GM23338 (cell line): ENCODE results near the gene HIBADH. TPM values are rescaled to one million over a fixed set of nuclear protein-coding genes. Genes with fewer than 3 reads are reported as not detected.

Experiments used
- ATAC-seq: fragments of 200-7000 bp; cut with Tn5 transposase; 3 replicates; pipeline ENCODE4 v1.9.1; 2020
- DNase-seq: peaks from one replicate; pipeline ENCODE4 v3.0.0-alpha.2; 2015; ENCODE audit warnings: low spot score
- H2AFZ ChIP-seq: fragments of 200-600 bp; sonication (generic); 2 replicates; pipeline ENCODE4 v1.8.0; 2016; ENCODE audit warnings: antibody characterized with exemption, mild to moderate bottlenecking, moderate library complexity
- H3F3A ChIP-seq: fragments of 200-600 bp; sonication (generic); replicated peaks from 2 replicates; pipeline ENCODE4 v1.8.0; 2017; ENCODE audit warnings: antibody characterized with exemption, mixed run types, low read depth
- H3K27ac ChIP-seq: fragments of 200-600 bp; sonication (generic); 2 replicates; pipeline ENCODE4 v1.6.1; 2016; ENCODE audit warnings: low read depth
- H3K27me3 ChIP-seq: fragments of 200-600 bp; sonication (generic); 2 replicates; pipeline ENCODE4 v1.8.0; 2016; ENCODE audit warnings: mild to moderate bottlenecking, mixed run types, moderate library complexity; ENCODE audit not compliant: insufficient read depth
- H3K36me3 ChIP-seq: fragments of 200-600 bp; sonication (generic); 2 replicates; pipeline ENCODE4 v1.8.0; 2016; ENCODE audit warnings: mild to moderate bottlenecking; ENCODE audit not compliant: insufficient read depth
- H3K4me1 ChIP-seq: fragments of 200-600 bp; sonication (generic); 2 replicates; pipeline ENCODE4 v1.8.0; 2016; ENCODE audit warnings: mild to moderate bottlenecking, moderate library complexity; ENCODE audit not compliant: insufficient read depth
- H3K4me2 ChIP-seq: fragments of 200-600 bp; sonication (generic); 2 replicates; pipeline ENCODE4 v1.7.1; 2017; ENCODE audit warnings: mixed run types
- H3K4me3 ChIP-seq: fragments of 200-600 bp; sonication (generic); 2 replicates; pipeline ENCODE4 v1.6.1; 2016; ENCODE audit warnings: mixed run types
- H3K79me2 ChIP-seq: fragments of 200-600 bp; sonication (generic); replicated peaks from 2 replicates; pipeline ENCODE4 v1.8.0; 2017; ENCODE audit warnings: mild to moderate bottlenecking; ENCODE audit not compliant: insufficient read depth
- H3K9me2 ChIP-seq: fragments of 200-600 bp; sonication (generic); 2 replicates; pipeline ENCODE4 v1.8.0; 2017; ENCODE audit not compliant: insufficient read depth
- H4K20me1 ChIP-seq: fragments of 200-600 bp; sonication (generic); replicated peaks from 2 replicates; pipeline ENCODE4 v1.8.0; 2017; ENCODE audit warnings: mild to moderate bottlenecking; ENCODE audit not compliant: insufficient read depth
- H3K27ac Mint-ChIP-seq: 2 replicates; pipeline ENCODE4 v1.8.0; 2020; ENCODE audit warnings: inconsistent platforms, mild to moderate bottlenecking, moderate library complexity, mixed read lengths
- H3K27me3 Mint-ChIP-seq: 3 replicates; pipeline ENCODE4 v1.8.0; 2022; ENCODE audit warnings: low read depth, mild to moderate bottlenecking, moderate library complexity, mixed read lengths, inconsistent platforms; ENCODE audit not compliant: insufficient read depth, poor library complexity
- H3K36me3 Mint-ChIP-seq: 3 replicates; pipeline ENCODE4 v1.8.0; 2021; ENCODE audit warnings: low read depth, mild to moderate bottlenecking, inconsistent platforms, moderate library complexity, mixed read lengths
- H3K4me1 Mint-ChIP-seq: 3 replicates; pipeline ENCODE4 v1.8.0; 2020; ENCODE audit warnings: mild to moderate bottlenecking, inconsistent platforms, mixed read lengths
- H3K4me3 Mint-ChIP-seq: 3 replicates; pipeline ENCODE4 v1.8.0; 2021; ENCODE audit warnings: moderate library complexity, mild to moderate bottlenecking, inconsistent platforms, mixed read lengths
- H3K9me3 Mint-ChIP-seq: 3 replicates; pipeline ENCODE4 v1.8.0; 2020; ENCODE audit warnings: moderate library complexity, mild to moderate bottlenecking, inconsistent platforms, mixed read lengths
- CREB1 ChIP-seq: fragments of 250-450 bp; sonication (Bioruptor Pico); IDR thresholded peaks from 2 replicates; pipeline ENCODE4 v1.5.0; 2020; ENCODE audit warnings: low read depth, mild to moderate bottlenecking, moderate library complexity
- EZH2 ChIP-seq: fragments of 200-600 bp; sonication (generic); IDR thresholded peaks from one replicate; pipeline ENCODE4 v1.8.0; 2017; ENCODE audit warnings: antibody characterized with exemption, mild to moderate bottlenecking, low read depth; ENCODE audit not compliant: unreplicated experiment
- EZH2phosphoT487 ChIP-seq: fragments of 200-600 bp; sonication (generic); IDR thresholded peaks from one replicate; pipeline ENCODE4 v1.8.1; 2018; ENCODE audit warnings: antibody characterized with exemption; ENCODE audit not compliant: unreplicated experiment
- JUNB ChIP-seq: IDR thresholded peaks from one replicate; pipeline ENCODE4 v1.6.1; 2016; ENCODE audit warnings: antibody characterized with exemption; ENCODE audit not compliant: unreplicated experiment
- POLR2AphosphoS5 ChIP-seq: IDR thresholded peaks from 2 replicates; pipeline ENCODE4 v1.6.1; 2016; ENCODE audit warnings: antibody characterized with exemption, low read depth
- STAT1 ChIP-seq: IDR thresholded peaks from one replicate; pipeline ENCODE4 v1.6.1; 2016; ENCODE audit warnings: antibody characterized with exemption; ENCODE audit not compliant: unreplicated experiment
- ZNF114 ChIP-seq: fragments of 250-450 bp; sonication (Bioruptor Pico); IDR thresholded peaks from 2 replicates; pipeline ENCODE4 v1.5.0; 2020; ENCODE audit warnings: mild to moderate bottlenecking, moderate library complexity
- ZNF331 ChIP-seq: fragments of 250-450 bp; sonication (Bioruptor Pico); IDR thresholded peaks from 2 replicates; pipeline ENCODE4 v1.5.0; 2020; ENCODE audit warnings: low read depth, mild to moderate bottlenecking, moderate library complexity
- polyA plus RNA-seq: library from polyadenylated mRNA; unstranded; fragments of >200 nt; fragmentation: Nextera tagmentation; extraction: Ambion mirVana; gene quantifications from 2 replicates; pipeline ENCODE4 v1.2.1, GENCODE V29; 2016
- total RNA-seq: library from RNA; depleted of rRNA; stranded (reverse); fragments of >200 nt; shearing (Covaris generic); gene quantifications from 2 replicates; pipeline ENCODE4 v1.2.3, GENCODE V29; 2014
- TF ChIP-seq, protein P1 (sequence below): IDR thresholded peaks from one replicate; pipeline ENCODE4 v1.6.1; 2018; ENCODE audit warnings: antibody characterized with exemption; ENCODE audit not compliant: unreplicated experiment
- TF ChIP-seq, protein P2 (sequence below): IDR thresholded peaks from 2 replicates; pipeline ENCODE4 v1.6.1; 2016; ENCODE audit warnings: antibody characterized with exemption
- TF ChIP-seq, protein P3 (sequence below), 2 experiments: fragments of 200-600 bp in 1 of 2; sonication (generic) in 1 of 2; conservative IDR thresholded peaks; 2 replicates each; pipeline versions ENCODE4 v1.5.1 to v1.6.1; 2016 to 2017; ENCODE audit warnings: antibody characterized with exemption in 2 of 2, low read depth in 2 of 2, mild to moderate bottlenecking in 2 of 2, moderate library complexity in 1 of 2

HIBADH gene
- total and polyA plus RNA-seq, 2 experiments from 2014 or later: 31.3 to 57.0 TPM

DNA sequence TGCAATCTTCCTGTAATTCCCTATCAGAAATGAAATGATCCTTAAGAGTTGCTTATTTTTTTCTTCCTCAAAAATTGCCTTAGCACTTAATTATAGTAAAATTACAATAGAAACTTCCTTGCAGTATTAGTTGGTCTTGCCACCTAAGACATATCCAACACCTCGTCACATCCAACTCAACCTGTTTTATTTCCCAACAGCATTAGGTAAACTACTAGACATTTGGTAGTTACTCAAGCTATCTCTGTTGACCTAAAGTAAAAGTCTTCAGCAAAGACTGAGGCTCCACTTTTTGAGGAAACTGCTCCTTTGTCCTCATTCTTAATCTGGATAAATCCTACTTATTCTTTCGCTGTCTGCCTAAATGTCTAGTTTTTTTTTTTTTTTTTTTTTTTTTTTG, 20.4 kb downstream of the HIBADH start (continued):
- TF ChIP-seq, protein P1, sequence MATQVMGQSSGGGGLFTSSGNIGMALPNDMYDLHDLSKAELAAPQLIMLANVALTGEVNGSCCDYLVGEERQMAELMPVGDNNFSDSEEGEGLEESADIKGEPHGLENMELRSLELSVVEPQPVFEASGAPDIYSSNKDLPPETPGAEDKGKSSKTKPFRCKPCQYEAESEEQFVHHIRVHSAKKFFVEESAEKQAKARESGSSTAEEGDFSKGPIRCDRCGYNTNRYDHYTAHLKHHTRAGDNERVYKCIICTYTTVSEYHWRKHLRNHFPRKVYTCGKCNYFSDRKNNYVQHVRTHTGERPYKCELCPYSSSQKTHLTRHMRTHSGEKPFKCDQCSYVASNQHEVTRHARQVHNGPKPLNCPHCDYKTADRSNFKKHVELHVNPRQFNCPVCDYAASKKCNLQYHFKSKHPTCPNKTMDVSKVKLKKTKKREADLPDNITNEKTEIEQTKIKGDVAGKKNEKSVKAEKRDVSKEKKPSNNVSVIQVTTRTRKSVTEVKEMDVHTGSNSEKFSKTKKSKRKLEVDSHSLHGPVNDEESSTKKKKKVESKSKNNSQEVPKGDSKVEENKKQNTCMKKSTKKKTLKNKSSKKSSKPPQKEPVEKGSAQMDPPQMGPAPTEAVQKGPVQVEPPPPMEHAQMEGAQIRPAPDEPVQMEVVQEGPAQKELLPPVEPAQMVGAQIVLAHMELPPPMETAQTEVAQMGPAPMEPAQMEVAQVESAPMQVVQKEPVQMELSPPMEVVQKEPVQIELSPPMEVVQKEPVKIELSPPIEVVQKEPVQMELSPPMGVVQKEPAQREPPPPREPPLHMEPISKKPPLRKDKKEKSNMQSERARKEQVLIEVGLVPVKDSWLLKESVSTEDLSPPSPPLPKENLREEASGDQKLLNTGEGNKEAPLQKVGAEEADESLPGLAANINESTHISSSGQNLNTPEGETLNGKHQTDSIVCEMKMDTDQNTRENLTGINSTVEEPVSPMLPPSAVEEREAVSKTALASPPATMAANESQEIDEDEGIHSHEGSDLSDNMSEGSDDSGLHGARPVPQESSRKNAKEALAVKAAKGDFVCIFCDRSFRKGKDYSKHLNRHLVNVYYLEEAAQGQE: no peak
- TF ChIP-seq POLR2AphosphoS5 (no peak), EZH2 (no peak), JUNB (no peak), ZNF331 (CRISPR knock-in tag) (no peak), CREB1 (CRISPR knock-in tag) (no peak), EZH2phosphoT487 (no peak), ZNF114 (CRISPR knock-in tag) (no peak)
- TF ChIP-seq, protein P2, sequence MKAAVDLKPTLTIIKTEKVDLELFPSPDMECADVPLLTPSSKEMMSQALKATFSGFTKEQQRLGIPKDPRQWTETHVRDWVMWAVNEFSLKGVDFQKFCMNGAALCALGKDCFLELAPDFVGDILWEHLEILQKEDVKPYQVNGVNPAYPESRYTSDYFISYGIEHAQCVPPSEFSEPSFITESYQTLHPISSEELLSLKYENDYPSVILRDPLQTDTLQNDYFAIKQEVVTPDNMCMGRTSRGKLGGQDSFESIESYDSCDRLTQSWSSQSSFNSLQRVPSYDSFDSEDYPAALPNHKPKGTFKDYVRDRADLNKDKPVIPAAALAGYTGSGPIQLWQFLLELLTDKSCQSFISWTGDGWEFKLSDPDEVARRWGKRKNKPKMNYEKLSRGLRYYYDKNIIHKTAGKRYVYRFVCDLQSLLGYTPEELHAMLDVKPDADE: no peak

DNA sequence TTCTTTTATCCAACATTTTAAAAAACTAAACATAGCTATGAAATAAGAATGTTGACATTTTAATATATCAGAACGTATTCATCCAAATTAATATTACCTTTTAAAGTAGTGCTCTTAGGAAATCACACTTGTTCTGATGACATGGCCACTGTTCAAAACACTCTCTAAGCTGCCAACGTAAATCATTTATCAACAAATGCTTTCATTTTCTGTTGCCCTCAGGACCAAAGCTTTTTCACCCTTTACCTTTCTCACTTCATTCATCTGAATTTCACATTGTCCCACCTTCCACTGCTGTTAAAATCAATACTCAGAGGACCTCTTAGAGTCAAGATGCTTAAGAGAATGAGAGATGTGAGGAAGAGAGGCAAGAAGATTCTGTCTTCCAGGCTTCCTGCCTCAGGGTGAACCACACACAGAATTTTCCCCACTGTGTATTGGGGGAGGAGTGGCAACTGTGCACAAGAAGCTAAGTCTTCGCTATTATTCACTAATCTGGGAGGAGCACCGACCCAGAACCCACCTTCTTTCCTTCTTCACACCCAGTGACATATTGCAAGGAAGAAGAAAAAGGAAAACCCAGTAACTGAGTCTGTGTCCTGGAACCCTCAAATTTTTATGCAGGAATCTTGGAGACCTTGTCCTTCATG, 21.0 kb downstream of the HIBADH start:
- Mint-ChIP-seq H3K27ac (no peak overlapping the region), H3K27me3 (no peaks in the 10 kb centered on the region), H3K36me3 (peaks cover 18% of the 10 kb centered on the region), H3K9me3 (no peaks in the 10 kb centered on the region), H3K4me1 (peaks cover 29% of the 10 kb centered on the region), H3K4me3 (no peak overlapping the region)
- no peaks in the 10 kb centered on the region for H3K27me3 ChIP-seq
- no peak overlapping the region for H3K4me2 ChIP-seq
- peaks cover 3% of the 10 kb centered on the region; the same call in 1 of the 2 replicates for H4K20me1 ChIP-seq
- ATAC-seq: no peak
- DNase-seq: no peak
- peaks cover 3% of the 10 kb centered on the region; the same call in 1 of the 2 replicates for H3K79me2 ChIP-seq
- H3F3A ChIP-seq: no peaks in the 10 kb centered on the region
- no peaks in the 10 kb centered on the region for H3K36me3 ChIP-seq
- no peak overlapping the region for H3K4me3 ChIP-seq
- peaks cover 29% of the 10 kb centered on the region for H3K4me1 ChIP-seq
- TF ChIP-seq STAT1 (no peak), ZNF331 (CRISPR knock-in tag) (no peak)
- TF ChIP-seq, protein P3, sequence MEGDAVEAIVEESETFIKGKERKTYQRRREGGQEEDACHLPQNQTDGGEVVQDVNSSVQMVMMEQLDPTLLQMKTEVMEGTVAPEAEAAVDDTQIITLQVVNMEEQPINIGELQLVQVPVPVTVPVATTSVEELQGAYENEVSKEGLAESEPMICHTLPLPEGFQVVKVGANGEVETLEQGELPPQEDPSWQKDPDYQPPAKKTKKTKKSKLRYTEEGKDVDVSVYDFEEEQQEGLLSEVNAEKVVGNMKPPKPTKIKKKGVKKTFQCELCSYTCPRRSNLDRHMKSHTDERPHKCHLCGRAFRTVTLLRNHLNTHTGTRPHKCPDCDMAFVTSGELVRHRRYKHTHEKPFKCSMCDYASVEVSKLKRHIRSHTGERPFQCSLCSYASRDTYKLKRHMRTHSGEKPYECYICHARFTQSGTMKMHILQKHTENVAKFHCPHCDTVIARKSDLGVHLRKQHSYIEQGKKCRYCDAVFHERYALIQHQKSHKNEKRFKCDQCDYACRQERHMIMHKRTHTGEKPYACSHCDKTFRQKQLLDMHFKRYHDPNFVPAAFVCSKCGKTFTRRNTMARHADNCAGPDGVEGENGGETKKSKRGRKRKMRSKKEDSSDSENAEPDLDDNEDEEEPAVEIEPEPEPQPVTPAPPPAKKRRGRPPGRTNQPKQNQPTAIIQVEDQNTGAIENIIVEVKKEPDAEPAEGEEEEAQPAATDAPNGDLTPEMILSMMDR (conservative IDR thresholded peaks at IDR 0.05; ENCODE audit: low read depth in 2 of 2): no peak
- no peaks in the 10 kb centered on the region for H3K9me2 ChIP-seq
- H3K27ac ChIP-seq: no peak overlapping the region
- no peak overlapping the region for H2AFZ ChIP-seq
